HEK293 (cell line): Measurements from ENCODE around the gene SNTA1.

ENCODE experiments used
- KLF9 ChIP-seq: fragments of 450-650 bp; formaldehyde crosslinking; IDR thresholded peaks from 2 replicates; pipeline ENCODE4 v1.5.1; 2016; ENCODE audit warnings: missing biosample characterization, missing genetic modification characterization, low read depth
- MEIS1 ChIP-seq: sonication (generic); formaldehyde crosslinking; IDR thresholded peaks from 2 replicates; pipeline ENCODE4 v1.8.1; 2022; ENCODE audit warnings: missing genetic modification reagents, mild to moderate bottlenecking, borderline replicate concordance
- MYNN ChIP-seq: fragments of 450-650 bp; formaldehyde crosslinking; IDR thresholded peaks from 2 replicates; pipeline ENCODE4 v1.5.1; 2016; ENCODE audit warnings: missing biosample characterization, missing genetic modification characterization, borderline replicate concordance
- MZF1 ChIP-seq: fragments of 450-650 bp; formaldehyde crosslinking; IDR thresholded peaks from 2 replicates; pipeline ENCODE4 v1.5.1; 2017; ENCODE audit warnings: missing biosample characterization, missing genetic modification characterization, borderline replicate concordance
- ZNF548 ChIP-seq: fragments of 450-650 bp; formaldehyde crosslinking; IDR thresholded peaks from 2 replicates; pipeline ENCODE4 v1.5.1; 2016; ENCODE audit warnings: missing biosample characterization, missing genetic modification characterization
- TF ChIP-seq, protein P1 (sequence below): fragments of 450-650 bp; formaldehyde crosslinking; IDR thresholded peaks from 2 replicates; pipeline ENCODE4 v1.5.1; 2016; ENCODE audit warnings: missing biosample characterization, missing genetic modification characterization
- TF ChIP-seq, protein P2 (sequence below): sonication (generic); formaldehyde crosslinking; IDR thresholded peaks from 2 replicates; pipeline ENCODE4 v1.8.1; 2022; ENCODE audit warnings: mild to moderate bottlenecking, moderate library complexity, missing genetic modification reagents
- TF ChIP-seq, protein P3 (sequence below): fragments of 450-650 bp; formaldehyde crosslinking; IDR thresholded peaks from 2 replicates; pipeline ENCODE4 v1.5.1; 2016; ENCODE audit warnings: missing biosample characterization, missing genetic modification characterization
- TF ChIP-seq, protein P4 (sequence below): fragments of 450-650 bp; formaldehyde crosslinking; IDR thresholded peaks from 2 replicates; pipeline ENCODE4 v1.5.1; 2016; ENCODE audit warnings: missing biosample characterization, missing genetic modification characterization
- TF ChIP-seq, protein P5 (sequence below): fragments of 450-650 bp; formaldehyde crosslinking; IDR thresholded peaks from 2 replicates; pipeline ENCODE4 v1.5.1; 2016; ENCODE audit warnings: missing biosample characterization, missing genetic modification characterization

DNA sequence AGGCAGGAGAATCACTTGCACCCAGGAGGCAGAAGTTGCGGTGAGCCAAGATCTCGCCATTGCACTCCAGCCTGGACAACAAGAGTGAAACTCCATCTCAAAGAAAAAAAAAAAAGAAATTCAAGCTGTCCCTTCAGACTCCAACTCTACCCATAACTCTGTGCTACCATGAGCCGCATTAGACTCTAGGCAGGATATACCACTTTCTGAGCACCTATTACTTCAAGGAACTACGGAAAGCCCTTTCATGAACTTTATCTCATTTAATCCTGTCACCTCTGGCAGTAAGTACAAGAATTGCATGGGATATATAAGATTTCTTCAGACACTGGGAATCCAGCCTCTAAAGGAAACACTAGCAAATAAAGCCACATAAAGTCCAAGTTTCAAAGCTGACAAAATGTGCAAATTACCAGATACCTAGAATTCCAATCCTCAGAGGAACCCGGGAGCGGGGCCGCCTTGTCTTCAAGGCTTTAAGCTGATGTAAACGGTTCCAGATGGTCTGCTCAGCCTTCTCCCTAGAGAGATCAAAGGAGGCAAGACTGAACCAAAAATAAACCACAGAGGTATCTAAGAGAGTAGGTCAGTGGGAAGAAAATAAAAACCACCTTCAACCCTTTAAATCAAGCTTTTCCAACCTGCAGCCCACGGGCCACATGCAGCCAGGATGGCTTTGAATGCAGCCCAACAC lies 51.7 kb downstream of the SNTA1 start:
- no peak for TF ChIP-seq MEIS1 (CRISPR knock-in tag)
- TF ChIP-seq KLF9 (tag by site-specific recombination) = no peak
- TF ChIP-seq, protein P1, sequence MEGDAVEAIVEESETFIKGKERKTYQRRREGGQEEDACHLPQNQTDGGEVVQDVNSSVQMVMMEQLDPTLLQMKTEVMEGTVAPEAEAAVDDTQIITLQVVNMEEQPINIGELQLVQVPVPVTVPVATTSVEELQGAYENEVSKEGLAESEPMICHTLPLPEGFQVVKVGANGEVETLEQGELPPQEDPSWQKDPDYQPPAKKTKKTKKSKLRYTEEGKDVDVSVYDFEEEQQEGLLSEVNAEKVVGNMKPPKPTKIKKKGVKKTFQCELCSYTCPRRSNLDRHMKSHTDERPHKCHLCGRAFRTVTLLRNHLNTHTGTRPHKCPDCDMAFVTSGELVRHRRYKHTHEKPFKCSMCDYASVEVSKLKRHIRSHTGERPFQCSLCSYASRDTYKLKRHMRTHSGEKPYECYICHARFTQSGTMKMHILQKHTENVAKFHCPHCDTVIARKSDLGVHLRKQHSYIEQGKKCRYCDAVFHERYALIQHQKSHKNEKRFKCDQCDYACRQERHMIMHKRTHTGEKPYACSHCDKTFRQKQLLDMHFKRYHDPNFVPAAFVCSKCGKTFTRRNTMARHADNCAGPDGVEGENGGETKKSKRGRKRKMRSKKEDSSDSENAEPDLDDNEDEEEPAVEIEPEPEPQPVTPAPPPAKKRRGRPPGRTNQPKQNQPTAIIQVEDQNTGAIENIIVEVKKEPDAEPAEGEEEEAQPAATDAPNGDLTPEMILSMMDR (tag by site-specific recombination) = no peak
- TF ChIP-seq, protein P2, sequence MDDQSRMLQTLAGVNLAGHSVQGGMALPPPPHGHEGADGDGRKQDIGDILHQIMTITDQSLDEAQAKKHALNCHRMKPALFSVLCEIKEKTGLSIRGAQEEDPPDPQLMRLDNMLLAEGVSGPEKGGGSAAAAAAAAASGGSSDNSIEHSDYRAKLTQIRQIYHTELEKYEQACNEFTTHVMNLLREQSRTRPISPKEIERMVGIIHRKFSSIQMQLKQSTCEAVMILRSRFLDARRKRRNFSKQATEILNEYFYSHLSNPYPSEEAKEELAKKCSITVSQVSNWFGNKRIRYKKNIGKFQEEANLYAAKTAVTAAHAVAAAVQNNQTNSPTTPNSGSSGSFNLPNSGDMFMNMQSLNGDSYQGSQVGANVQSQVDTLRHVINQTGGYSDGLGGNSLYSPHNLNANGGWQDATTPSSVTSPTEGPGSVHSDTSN (CRISPR knock-in tag) = no peak
- TF ChIP-seq MYNN (tag by site-specific recombination) = no peak
- no peak for TF ChIP-seq MZF1 (tag by site-specific recombination)
- TF ChIP-seq, protein P3, sequence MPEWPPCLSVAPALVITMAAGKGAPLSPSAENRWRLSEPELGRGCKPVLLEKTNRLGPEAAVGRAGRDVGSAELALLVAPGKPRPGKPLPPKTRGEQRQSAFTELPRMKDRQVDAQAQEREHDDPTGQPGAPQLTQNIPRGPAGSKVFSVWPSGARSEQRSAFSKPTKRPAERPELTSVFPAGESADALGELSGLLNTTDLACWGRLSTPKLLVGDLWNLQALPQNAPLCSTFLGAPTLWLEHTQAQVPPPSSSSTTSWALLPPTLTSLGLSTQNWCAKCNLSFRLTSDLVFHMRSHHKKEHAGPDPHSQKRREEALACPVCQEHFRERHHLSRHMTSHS (tag by site-specific recombination) = no peak
- no peak for TF ChIP-seq ZNF548 (tag by site-specific recombination)
- TF ChIP-seq, protein P4, sequence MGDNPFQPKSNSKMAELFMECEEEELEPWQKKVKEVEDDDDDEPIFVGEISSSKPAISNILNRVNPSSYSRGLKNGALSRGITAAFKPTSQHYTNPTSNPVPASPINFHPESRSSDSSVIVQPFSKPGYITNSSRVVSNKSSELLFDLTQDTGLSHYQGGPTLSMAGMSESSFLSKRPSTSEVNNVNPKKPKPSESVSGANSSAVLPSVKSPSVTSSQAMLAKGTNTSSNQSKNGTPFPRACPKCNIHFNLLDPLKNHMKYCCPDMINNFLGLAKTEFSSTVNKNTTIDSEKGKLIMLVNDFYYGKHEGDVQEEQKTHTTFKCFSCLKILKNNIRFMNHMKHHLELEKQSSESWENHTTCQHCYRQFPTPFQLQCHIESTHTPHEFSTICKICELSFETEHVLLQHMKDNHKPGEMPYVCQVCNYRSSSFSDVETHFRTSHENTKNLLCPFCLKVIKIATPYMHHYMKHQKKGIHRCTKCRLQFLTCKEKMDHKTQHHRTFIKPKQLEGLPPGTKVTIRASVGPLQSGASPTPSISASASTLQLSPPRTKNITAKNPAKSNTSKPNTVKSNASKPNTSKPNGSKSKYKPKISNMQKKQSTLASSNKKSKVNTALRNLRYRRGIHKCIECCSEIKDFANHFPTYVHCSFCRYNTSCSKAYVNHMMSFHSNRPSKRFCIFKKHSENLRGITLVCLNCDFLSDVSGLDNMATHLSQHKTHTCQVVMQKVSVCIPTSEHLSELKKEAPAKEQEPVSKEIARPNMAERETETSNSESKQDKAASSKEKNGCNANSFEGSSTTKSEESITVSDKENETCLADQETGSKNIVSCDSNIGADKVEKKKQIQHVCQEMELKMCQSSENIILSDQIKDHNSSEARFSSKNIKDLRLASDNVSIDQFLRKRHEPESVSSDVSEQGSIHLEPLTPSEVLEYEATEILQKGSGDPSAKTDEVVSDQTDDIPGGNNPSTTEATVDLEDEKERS (tag by site-specific recombination) = no peak
- TF ChIP-seq, protein P5, sequence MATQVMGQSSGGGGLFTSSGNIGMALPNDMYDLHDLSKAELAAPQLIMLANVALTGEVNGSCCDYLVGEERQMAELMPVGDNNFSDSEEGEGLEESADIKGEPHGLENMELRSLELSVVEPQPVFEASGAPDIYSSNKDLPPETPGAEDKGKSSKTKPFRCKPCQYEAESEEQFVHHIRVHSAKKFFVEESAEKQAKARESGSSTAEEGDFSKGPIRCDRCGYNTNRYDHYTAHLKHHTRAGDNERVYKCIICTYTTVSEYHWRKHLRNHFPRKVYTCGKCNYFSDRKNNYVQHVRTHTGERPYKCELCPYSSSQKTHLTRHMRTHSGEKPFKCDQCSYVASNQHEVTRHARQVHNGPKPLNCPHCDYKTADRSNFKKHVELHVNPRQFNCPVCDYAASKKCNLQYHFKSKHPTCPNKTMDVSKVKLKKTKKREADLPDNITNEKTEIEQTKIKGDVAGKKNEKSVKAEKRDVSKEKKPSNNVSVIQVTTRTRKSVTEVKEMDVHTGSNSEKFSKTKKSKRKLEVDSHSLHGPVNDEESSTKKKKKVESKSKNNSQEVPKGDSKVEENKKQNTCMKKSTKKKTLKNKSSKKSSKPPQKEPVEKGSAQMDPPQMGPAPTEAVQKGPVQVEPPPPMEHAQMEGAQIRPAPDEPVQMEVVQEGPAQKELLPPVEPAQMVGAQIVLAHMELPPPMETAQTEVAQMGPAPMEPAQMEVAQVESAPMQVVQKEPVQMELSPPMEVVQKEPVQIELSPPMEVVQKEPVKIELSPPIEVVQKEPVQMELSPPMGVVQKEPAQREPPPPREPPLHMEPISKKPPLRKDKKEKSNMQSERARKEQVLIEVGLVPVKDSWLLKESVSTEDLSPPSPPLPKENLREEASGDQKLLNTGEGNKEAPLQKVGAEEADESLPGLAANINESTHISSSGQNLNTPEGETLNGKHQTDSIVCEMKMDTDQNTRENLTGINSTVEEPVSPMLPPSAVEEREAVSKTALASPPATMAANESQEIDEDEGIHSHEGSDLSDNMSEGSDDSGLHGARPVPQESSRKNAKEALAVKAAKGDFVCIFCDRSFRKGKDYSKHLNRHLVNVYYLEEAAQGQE (tag by site-specific recombination) = no peak
